Neural crest cell (in vitro differentiated cells): Measurements from ENCODE around the gene LSM7. TPM values are rescaled to one million over a fixed set of nuclear protein-coding genes. Genes with fewer than 3 reads are reported as not detected.

ENCODE experiments used
- DNase-seq: peaks from one replicate; pipeline ENCODE4 v3.0.0; 2021; ENCODE audit warnings: low read depth, mixed read lengths, low spot score
- H3K27ac Mint-ChIP-seq: one replicate; pipeline ENCODE4 v1.8.0; 2021; ENCODE audit warnings: mild to moderate bottlenecking, mixed read lengths; ENCODE audit not compliant: unreplicated experiment
- H3K27me3 Mint-ChIP-seq: 2 replicates; pipeline ENCODE4 v1.8.0; 2021; ENCODE audit warnings: low read depth, mild to moderate bottlenecking, mixed read lengths
- H3K36me3 Mint-ChIP-seq: 2 replicates; pipeline ENCODE4 v1.8.0; 2021; ENCODE audit warnings: low read depth, mild to moderate bottlenecking, mixed read lengths
- H3K4me1 Mint-ChIP-seq: 2 replicates; pipeline ENCODE4 v1.8.0; 2021; ENCODE audit warnings: mixed read lengths
- H3K4me3 Mint-ChIP-seq: one replicate; pipeline ENCODE4 v1.8.0; 2021; ENCODE audit warnings: mild to moderate bottlenecking, mixed read lengths
- H3K9me3 Mint-ChIP-seq: 2 replicates; pipeline ENCODE4 v1.8.0; 2021; ENCODE audit warnings: mixed read lengths
- total RNA-seq: library from RNA; stranded (reverse); gene quantifications from 2 replicates; pipeline ENCODE4 v1.2.1, GENCODE V29; 2021
- TF ChIP-seq, protein P1 (sequence below): fragments of 200-600 bp; sonication (generic); conservative IDR thresholded peaks from 2 replicates; pipeline ENCODE4 v1.5.0; 2021; ENCODE audit warnings: antibody characterized with exemption, mild to moderate bottlenecking

Gene LSM7
- total RNA-seq, 1 donor from 2014 or later, result 198 TPM

DNA sequence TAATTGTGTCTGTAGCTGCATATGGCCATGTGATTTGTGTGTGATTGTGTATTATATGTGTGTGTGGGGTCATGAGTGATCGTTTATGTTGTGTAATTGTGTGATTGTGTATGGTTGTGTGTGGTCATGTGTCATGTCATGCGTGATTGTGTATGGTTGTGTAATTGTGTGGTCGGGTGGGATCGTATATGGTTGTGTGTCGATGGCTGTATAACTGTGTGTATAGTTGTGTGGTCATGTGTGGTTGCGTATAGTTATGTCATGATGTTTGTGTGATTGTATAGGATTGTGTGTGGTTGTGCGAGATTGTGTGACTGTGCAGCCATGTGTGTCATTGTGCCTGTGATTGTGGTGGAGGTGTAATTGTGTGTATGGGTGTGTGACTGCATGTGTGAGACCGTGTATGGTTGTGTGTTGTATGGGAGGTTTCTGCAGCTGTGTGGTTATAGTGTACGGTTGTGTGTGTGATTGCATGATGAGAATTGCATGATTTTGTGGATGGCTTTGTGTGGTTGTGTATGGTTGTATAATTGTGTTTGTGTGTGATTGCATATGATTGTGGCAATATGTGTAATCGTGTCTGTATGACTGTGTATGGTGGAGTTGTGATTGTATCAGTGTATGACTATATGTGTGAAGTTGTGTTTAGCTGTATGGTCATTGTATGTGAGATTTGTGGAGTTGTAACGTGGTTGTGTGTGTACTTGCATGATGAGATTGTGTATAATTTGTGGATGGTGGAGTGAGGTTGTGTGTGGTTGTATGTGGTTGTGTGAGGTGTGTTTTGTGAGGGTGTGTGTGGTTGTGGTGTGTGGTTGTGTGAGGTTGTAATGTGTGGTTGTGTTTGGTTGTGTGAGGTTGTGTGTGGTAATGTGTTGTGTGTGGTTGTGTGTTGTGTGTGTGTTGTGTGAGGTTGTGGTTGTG lies 33.9 kb upstream of the LSM7 start:
- Mint-ChIP-seq H3K27ac (no peak overlapping the region), H3K4me3 (no peak overlapping the region), H3K27me3 (peaks cover 27% of the 10 kb centered on the region), H3K36me3 (no peaks in the 10 kb centered on the region), H3K4me1 (peaks cover 16% of the 10 kb centered on the region), H3K9me3 (peaks cover 2% of the 10 kb centered on the region)
- TF ChIP-seq, protein P1, sequence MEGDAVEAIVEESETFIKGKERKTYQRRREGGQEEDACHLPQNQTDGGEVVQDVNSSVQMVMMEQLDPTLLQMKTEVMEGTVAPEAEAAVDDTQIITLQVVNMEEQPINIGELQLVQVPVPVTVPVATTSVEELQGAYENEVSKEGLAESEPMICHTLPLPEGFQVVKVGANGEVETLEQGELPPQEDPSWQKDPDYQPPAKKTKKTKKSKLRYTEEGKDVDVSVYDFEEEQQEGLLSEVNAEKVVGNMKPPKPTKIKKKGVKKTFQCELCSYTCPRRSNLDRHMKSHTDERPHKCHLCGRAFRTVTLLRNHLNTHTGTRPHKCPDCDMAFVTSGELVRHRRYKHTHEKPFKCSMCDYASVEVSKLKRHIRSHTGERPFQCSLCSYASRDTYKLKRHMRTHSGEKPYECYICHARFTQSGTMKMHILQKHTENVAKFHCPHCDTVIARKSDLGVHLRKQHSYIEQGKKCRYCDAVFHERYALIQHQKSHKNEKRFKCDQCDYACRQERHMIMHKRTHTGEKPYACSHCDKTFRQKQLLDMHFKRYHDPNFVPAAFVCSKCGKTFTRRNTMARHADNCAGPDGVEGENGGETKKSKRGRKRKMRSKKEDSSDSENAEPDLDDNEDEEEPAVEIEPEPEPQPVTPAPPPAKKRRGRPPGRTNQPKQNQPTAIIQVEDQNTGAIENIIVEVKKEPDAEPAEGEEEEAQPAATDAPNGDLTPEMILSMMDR, result no peak
- DNase-seq, result no peak

DNA sequence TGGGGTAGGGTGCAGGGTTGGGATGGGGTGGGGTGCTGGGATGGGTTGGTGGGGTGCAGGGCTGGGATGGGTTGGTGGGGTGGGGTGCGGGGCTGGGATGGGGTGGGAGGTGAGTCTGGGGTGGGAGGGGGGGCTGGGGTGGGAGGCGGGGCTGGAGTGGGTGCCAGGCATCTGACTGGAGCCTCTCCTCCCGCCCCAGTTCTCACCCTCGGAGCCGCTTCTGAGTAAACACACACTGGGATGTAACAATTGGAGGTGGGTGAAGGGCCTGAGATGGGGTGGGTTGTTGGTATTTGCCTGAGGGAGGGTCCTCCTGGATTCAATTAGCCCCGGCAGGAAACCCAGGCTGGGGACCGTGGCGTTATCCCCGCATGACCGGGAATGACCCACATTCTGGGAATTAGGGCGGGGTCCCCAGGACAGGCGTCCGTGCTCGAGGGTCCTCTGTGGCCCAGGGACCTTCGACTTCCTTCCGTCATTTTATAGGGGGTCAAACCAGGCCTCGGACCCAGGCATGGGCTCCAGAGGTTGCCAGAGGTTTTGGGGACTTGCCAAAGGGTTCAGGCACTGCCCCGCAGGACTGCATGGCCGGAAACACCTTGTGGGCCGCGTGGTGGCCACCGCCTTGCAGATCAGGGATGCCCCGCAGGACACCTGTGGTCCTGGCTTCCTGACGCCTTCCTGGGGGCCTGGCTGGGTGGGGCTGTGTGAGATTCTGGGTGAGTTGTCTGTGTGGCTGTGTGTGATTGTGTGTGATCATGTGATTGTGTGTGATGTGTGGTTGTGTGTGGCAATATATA lies 33.1 kb upstream of the LSM7 start:
- no peak for DNase-seq
- H3K4me3 Mint-ChIP-seq, result no peak overlapping the region
- TF ChIP-seq, protein P1, result no peak
- peaks cover 2% of the 10 kb centered on the region for H3K9me3 Mint-ChIP-seq
- peaks cover 16% of the 10 kb centered on the region for H3K4me1 Mint-ChIP-seq
- H3K36me3 Mint-ChIP-seq, result no peaks in the 10 kb centered on the region
- H3K27ac Mint-ChIP-seq, result no peak overlapping the region
- peaks cover 27% of the 10 kb centered on the region for H3K27me3 Mint-ChIP-seq

DNA sequence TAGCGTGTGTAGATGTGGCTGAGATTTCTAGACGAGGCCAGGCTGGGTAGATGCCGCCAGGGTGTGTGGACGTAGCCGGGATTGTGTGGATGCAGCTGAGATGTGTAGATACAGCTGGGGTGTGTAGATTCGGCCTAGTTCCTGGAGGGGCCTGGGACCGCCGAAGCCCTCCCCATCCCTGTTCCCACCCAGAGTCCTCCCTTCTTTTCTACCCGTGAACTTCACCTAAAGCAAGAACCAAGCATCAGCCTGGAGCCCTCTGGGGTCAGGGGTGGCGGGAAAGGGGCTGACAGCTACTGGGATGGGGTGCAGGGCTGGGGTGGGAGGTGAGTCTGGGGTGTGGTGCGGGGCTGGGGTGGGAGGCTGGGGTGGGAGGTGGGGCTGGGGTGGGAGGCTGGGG lies 32.4 kb upstream of the LSM7 start:
- Mint-ChIP-seq H3K27ac (no peak overlapping the region), H3K4me1 (peaks cover 16% of the 10 kb centered on the region), H3K27me3 (peaks cover 27% of the 10 kb centered on the region), H3K9me3 (peaks cover 2% of the 10 kb centered on the region), H3K36me3 (no peaks in the 10 kb centered on the region), H3K4me3 (peak overlapping the region; percentile 72)
- TF ChIP-seq, protein P1, result no peak
- no peak for DNase-seq

DNA sequence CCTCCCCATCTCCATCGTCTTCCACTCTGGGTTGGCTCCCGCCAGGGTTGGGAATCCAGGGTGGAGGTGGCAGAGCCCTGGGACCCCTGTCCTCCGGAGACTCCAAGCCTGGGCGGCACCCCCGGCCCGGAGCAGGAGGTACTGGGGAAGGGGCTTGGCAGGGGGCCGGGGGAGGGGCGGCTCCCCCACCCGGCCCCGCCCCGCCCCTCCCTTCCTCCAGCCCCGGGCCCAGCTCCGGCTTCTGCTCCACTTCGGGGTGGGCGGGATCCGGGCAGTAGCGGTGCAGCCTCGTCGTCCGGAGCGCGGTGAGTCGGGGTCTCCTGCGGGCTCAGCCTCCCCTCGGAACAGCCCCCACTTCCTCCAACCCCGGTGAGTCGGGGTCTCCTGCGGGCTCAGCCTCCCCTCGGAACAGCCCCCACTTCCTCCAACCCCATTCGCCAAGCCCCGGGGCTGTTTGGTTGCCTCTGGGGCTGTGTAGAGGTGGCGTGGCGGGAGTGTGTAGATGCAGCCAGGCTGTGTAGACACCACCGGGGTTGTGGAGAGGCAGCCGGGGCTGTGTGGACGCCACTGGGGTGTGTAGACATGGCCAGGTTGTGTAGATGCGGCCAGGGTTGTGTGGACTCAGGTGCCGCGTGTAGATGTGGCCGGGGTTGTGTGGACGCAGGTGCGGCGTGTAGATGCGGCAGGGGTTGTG lies 31.8 kb upstream of the LSM7 start, which contains the start of gene TMPRSS9:
TMPRSS9 (plus strand) TSS at position 274 of the 694 bp plus-strand sequence. CDS start 29,521 bp downstream, outside the sequence.
- Mint-ChIP-seq H3K9me3 (peaks cover 2% of the 10 kb centered on the region), H3K4me3 (peak within 1 kb of the TSS; percentile 72), H3K27me3 (peaks cover 27% of the 10 kb centered on the region), H3K36me3 (no peaks in the 10 kb centered on the region), H3K27ac (no peak within 1 kb of the TSS), H3K4me1 (peaks cover 13% of the 10 kb centered on the region)
- TF ChIP-seq, protein P1, result no peak
- DNase-seq, result no peak

DNA sequence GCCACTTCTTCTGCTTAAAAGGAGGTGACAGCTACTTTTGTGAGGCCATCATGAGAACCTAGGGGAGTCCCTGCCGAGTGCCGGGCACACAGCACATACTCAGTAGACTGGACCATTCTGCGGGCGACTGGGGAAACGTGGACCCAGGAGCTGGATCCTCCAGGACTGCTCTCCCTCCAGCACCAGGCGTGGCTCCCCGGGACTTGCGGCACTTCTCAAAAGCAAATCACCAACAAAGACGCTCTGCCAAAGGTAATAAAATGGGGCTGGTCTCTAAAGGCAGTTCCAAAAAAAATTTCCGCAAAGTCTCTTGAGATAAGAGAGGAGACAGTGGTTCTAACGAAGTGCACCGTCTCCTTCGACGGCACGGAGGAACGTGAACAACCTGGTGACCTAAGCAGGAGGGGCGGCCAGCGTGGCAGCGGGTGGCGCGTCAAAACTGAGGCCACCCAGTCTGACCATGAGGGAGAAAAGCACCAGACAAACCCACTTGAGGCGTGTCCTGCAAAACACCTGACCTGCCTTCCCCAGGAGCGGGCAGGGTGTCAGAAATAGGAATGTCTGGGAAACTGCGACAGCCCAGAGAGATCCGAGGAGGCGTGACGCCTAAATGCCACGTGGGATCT lies 30.3 kb upstream of the LSM7 start:
- Mint-ChIP-seq H3K9me3 (peaks cover 2% of the 10 kb centered on the region), H3K4me1 (peaks cover 9% of the 10 kb centered on the region), H3K4me3 (peak overlapping the region; percentile 54), H3K27ac (no peak overlapping the region), H3K27me3 (peaks cover 27% of the 10 kb centered on the region), H3K36me3 (no peaks in the 10 kb centered on the region)
- no peak for DNase-seq
- TF ChIP-seq, protein P1, result no peak
